Activated effector memory CD4-positive, alpha-beta T cell treated with anti-CD3 and anti-CD28 coated beads, Interleukin-2, amount 50 U/mL, for 16 hours (primary cell): ENCODE results near the gene COL21A1.
"Not testable (repeated sequence)": the region's sequence is repeated elsewhere in the genome, so short reads cannot be mapped to it uniquely, and the experiment has no call there.

Experiments
- DNase-seq: peaks from one replicate; pipeline ENCODE4 v3.0.0-alpha.2; 2020

Gene COL21A1

GRCh38 chr6:56041591-56041990 lies 205.8 kb downstream of the COL21A1 start:
- DNase-seq = no peak

GRCh38 chr6:56040889-56041301 lies 206.5 kb downstream of the COL21A1 start:
- DNase-seq = no peak

GRCh38 chr6:56040223-56040622 lies 207.2 kb downstream of the COL21A1 start:
- DNase-seq = no peak

- DNase-seq = no peak
Measured at GRCh38 chr6:56038764-56039163, 208.6 kb downstream of the COL21A1 start.

- DNase-seq = no peak
Measured at GRCh38 chr6:56037601-56038000, 209.8 kb downstream of the COL21A1 start.

GRCh38 chr6:56036916-56037600 lies 210.3 kb downstream of the COL21A1 start:
- DNase-seq = no peak

GRCh38 chr6:56033401-56033800 lies 214.0 kb downstream of the COL21A1 start:
- DNase-seq = no peak

- no peak for DNase-seq
Measured at GRCh38 chr6:56032715-56033260, 214.6 kb downstream of the COL21A1 start.

- no peak for DNase-seq
Measured at GRCh38 chr6:56027865-56028264, 219.5 kb downstream of the COL21A1 start.

GRCh38 chr6:56026455-56027180 lies 220.8 kb downstream of the COL21A1 start:
- DNase-seq = no peak

- no peak for DNase-seq
Measured at GRCh38 chr6:56025795-56026194, 221.6 kb downstream of the COL21A1 start.

- no peak for DNase-seq
Measured at GRCh38 chr6:56024931-56025330, 222.4 kb downstream of the COL21A1 start.

- DNase-seq = no peak
Measured at GRCh38 chr6:56023829-56024228, 223.6 kb downstream of the COL21A1 start.

GRCh38 chr6:56022678-56023077 lies 224.7 kb downstream of the COL21A1 start:
- DNase-seq = no peak

- DNase-seq = no peak
Measured at GRCh38 chr6:56021943-56022342, 225.4 kb downstream of the COL21A1 start.

- DNase-seq = no peak
Measured at GRCh38 chr6:56019973-56020372, 227.4 kb downstream of the COL21A1 start.

GRCh38 chr6:56017198-56017597 lies 230.2 kb downstream of the COL21A1 start:
- no peak for DNase-seq

GRCh38 chr6:56014039-56014438 lies 233.3 kb downstream of the COL21A1 start:
- not testable (repeated sequence) for DNase-seq

- no peak for DNase-seq
Measured at GRCh38 chr6:56009636-56010035, 237.7 kb downstream of the COL21A1 start.
